Activated CD4-positive, alpha-beta T cell treated with anti-CD3 and anti-CD28 coated beads for 24 hours (primary cell): ENCODE measurements around the gene FOXL3.
"Not testable (repeated sequence)": the region's sequence is repeated elsewhere in the genome, so short reads cannot be mapped to it uniquely, and the experiment has no call there.

ENCODE experiments used
- DNase-seq, 2 donors: peaks; one replicate each; pipeline ENCODE4 v3.0.0-alpha.2; 2020; ENCODE audit warnings: low read depth in 2 of 2

Gene FOXL3

GRCh38 chr7:289756-290553 lies at the start of gene FOXL3:
Gene FOXL3 (plus strand): TSS chr7:290170. CDS start chr7:290170, 0 bp downstream.
- no peak for DNase-seq

GRCh38 chr7:240887-241421 lies 49.0 kb upstream of the FOXL3 start:
- DNase-seq: no peak

GRCh38 chr7:241513-241912 lies 48.5 kb upstream of the FOXL3 start:
- DNase-seq: no peak

GRCh38 chr7:242826-243579 lies 47.0 kb upstream of the FOXL3 start:
- DNase-seq: not testable (repeated sequence)

- DNase-seq: not testable (repeated sequence)
Measured at GRCh38 chr7:243580-243978, 46.4 kb upstream of the FOXL3 start.

GRCh38 chr7:244974-245373 lies 45.0 kb upstream of the FOXL3 start:
- no peak for DNase-seq

GRCh38 chr7:245574-246295 lies 44.2 kb upstream of the FOXL3 start:
- DNase-seq: no peak

GRCh38 chr7:246451-246850 lies 43.5 kb upstream of the FOXL3 start:
- DNase-seq: no peak

GRCh38 chr7:247181-247580 lies 42.8 kb upstream of the FOXL3 start:
- no peak for DNase-seq

GRCh38 chr7:247636-248035 lies 42.3 kb upstream of the FOXL3 start:
- no peak for DNase-seq

GRCh38 chr7:248732-249435 lies 41.1 kb upstream of the FOXL3 start:
- no peak for DNase-seq

GRCh38 chr7:249989-250388 lies 40.0 kb upstream of the FOXL3 start:
- no peak for DNase-seq

- DNase-seq: no peak
Measured at GRCh38 chr7:250523-250922, 39.4 kb upstream of the FOXL3 start.

- no peak for DNase-seq
Measured at GRCh38 chr7:251005-251404, 39.0 kb upstream of the FOXL3 start.

- no peak for DNase-seq
Measured at GRCh38 chr7:251446-252175, 38.4 kb upstream of the FOXL3 start.

- DNase-seq: no peak
Measured at GRCh38 chr7:252216-252965, 37.6 kb upstream of the FOXL3 start.

- no peak for DNase-seq
Measured at GRCh38 chr7:252981-253380, 37.0 kb upstream of the FOXL3 start.

GRCh38 chr7:253581-254336 lies 36.2 kb upstream of the FOXL3 start:
- DNase-seq: no peak

GRCh38 chr7:254337-255037 lies 35.5 kb upstream of the FOXL3 start:
- DNase-seq: no peak
